ENCODE results near the gene UCHL5. TPM values are rescaled to one million over a fixed set of nuclear protein-coding genes. Genes with fewer than 3 reads are reported as not detected.

The UCHL5 gene
- total RNA-seq, 1 experiment from 2014 or later = 100 TPM

- no peaks in the 10 kb centered on the region for H3K9me3 ChIP-seq (ENCODE audit: low read depth, low read length, poor library complexity, severe bottlenecking)
- intact Hi-C loops (cut with micrococcal nuclease; ENCODE audit: unreplicated experiment) = no loop called here
These were observed 90.8 kb downstream of the UCHL5 start for GRCh38 chr1:192968323-192968722.

GRCh38 chr1:192967901-192968300, 91.3 kb downstream of the UCHL5 start:
- Histone ChIP-seq H3K27ac (ENCODE audit: low read depth, low read length, poor library complexity, severe bottlenecking) (no peak overlapping the region), H3K4me3 (ENCODE audit: low read depth, low read length, poor library complexity, severe bottlenecking) (no peak overlapping the region), H3K9me3 (ENCODE audit: low read depth, low read length, poor library complexity, severe bottlenecking) (no peaks in the 10 kb centered on the region), H3K27me3 (replicated peaks; ENCODE audit: insufficient read depth, low read depth, low read length, poor library complexity) (no peaks in the 10 kb centered on the region), H3K4me1 (ENCODE audit: insufficient read depth, low read length, poor library complexity, severe bottlenecking) (no peaks in the 10 kb centered on the region), H3K36me3 (ENCODE audit: insufficient read depth, low read length, poor library complexity, severe bottlenecking) (no peaks in the 10 kb centered on the region)
- intact Hi-C loops (cut with micrococcal nuclease; ENCODE audit: unreplicated experiment) = no loop called here
- no peak for TF ChIP-seq EZH2 (IDR thresholded peaks at IDR 0.05; ENCODE audit: borderline replicate concordance, low read depth, low read length, poor library complexity, severe bottlenecking)
- TF ChIP-seq CTCF (conservative IDR thresholded peaks at IDR 0.05; ENCODE audit: low read depth, low read length) = no peak
- no TSS peak for BruUV-seq (replicated peaks)
- POLR2A ChIA-PET (ENCODE audit: low non-redundant PET) = no interaction called here
- no peak for DNase-seq (ENCODE audit: low spot score)
- CTCF ChIA-PET = no interaction called here

More at GRCh38 chr1:192968323-192968722, 90.8 kb downstream of the UCHL5 start:
- POLR2A ChIA-PET (ENCODE audit: low non-redundant PET) = no interaction called here
- H3K4me3 ChIP-seq (ENCODE audit: low read depth, low read length, poor library complexity, severe bottlenecking) = no peak overlapping the region
- no peaks in the 10 kb centered on the region for H3K36me3 ChIP-seq (ENCODE audit: insufficient read depth, low read length, poor library complexity, severe bottlenecking)
- H3K4me1 ChIP-seq (ENCODE audit: insufficient read depth, low read length, poor library complexity, severe bottlenecking) = no peaks in the 10 kb centered on the region
- no peak for TF ChIP-seq EZH2 (IDR thresholded peaks at IDR 0.05; ENCODE audit: borderline replicate concordance, low read depth, low read length, poor library complexity, severe bottlenecking)
- no peak for TF ChIP-seq CTCF (conservative IDR thresholded peaks at IDR 0.05; ENCODE audit: low read depth, low read length)
- no peaks in the 10 kb centered on the region for H3K27me3 ChIP-seq (replicated peaks; ENCODE audit: insufficient read depth, low read depth, low read length, poor library complexity)
- no peak overlapping the region for H3K27ac ChIP-seq (ENCODE audit: low read depth, low read length, poor library complexity, severe bottlenecking)
- CTCF ChIA-PET = no interaction called here
- DNase-seq (ENCODE audit: low spot score) = no peak
- no TSS peak for BruUV-seq (replicated peaks)

- intact Hi-C loops (cut with micrococcal nuclease; ENCODE audit: unreplicated experiment) = no loop called here
- BruUV-seq (replicated peaks) = no TSS peak
- Histone ChIP-seq H3K4me3 (ENCODE audit: low read depth, low read length, poor library complexity, severe bottlenecking) (no peak overlapping the region), H3K27ac (ENCODE audit: low read depth, low read length, poor library complexity, severe bottlenecking) (no peak overlapping the region), H3K4me1 (ENCODE audit: insufficient read depth, low read length, poor library complexity, severe bottlenecking) (no peaks in the 10 kb centered on the region), H3K9me3 (ENCODE audit: low read depth, low read length, poor library complexity, severe bottlenecking) (no peaks in the 10 kb centered on the region), H3K36me3 (ENCODE audit: insufficient read depth, low read length, poor library complexity, severe bottlenecking) (no peaks in the 10 kb centered on the region), H3K27me3 (replicated peaks; ENCODE audit: insufficient read depth, low read depth, low read length, poor library complexity) (no peaks in the 10 kb centered on the region)
- ChIA-PET POLR2A (ENCODE audit: low non-redundant PET) (no interaction called here), CTCF (no interaction called here)
- no peak for DNase-seq (ENCODE audit: low spot score)
- TF ChIP-seq CTCF (conservative IDR thresholded peaks at IDR 0.05; ENCODE audit: low read depth, low read length) (no peak), EZH2 (IDR thresholded peaks at IDR 0.05; ENCODE audit: borderline replicate concordance, low read depth, low read length, poor library complexity, severe bottlenecking) (no peak)
These were observed 91.8 kb downstream of the UCHL5 start for GRCh38 chr1:192967211-192967877.

Measured in A673 (cell line).